Medulla oblongata (tissue), 1 donor: ENCODE results near the gene IL6.
"Not testable (repeated sequence)": the region's sequence is repeated elsewhere in the genome, so short reads cannot be mapped to it uniquely, and the experiment has no call there.

Experiments
- DNase-seq: peaks from one replicate; pipeline ENCODE4 v3.0.0-alpha.2; 2015; ENCODE audit errors: extremely low spot score

IL6 gene

GRCh38 chr7:22726907-22727713, at the start of gene IL6:
Gene IL6, plus strand, starts transcription at chr7:22727200. Its CDS starts 63 bp downstream, at chr7:22727263.
- DNase-seq: peak; percentile 66

- DNase-seq: not testable (repeated sequence)
Measured at GRCh38 chr7:22677263-22677662, 49.7 kb upstream of the IL6 start.

- DNase-seq: no peak
Measured at GRCh38 chr7:22677680-22678079, 49.3 kb upstream of the IL6 start.

DNA sequence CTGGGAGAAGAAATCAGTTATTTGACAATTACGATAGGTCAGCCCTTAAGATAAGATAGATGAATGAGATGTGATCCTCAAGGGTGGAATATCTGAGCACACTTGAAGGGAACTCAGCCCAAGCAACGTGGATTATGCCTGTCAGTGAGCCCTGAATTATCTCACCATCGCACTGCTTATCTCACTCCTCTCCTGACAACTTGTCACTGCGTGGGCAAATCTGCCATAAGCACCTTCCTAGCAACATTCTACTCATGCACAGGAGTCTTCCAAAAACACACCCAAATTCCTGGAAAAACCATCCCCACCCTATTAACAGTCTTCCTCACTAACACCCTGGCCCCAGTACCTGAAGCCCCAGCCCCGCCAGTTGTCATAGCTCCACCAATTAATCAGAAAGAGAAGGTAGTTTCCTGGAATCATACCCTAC, 46.5 kb upstream of the IL6 start:
- no peak for DNase-seq

GRCh38 chr7:22681312-22681711, 45.7 kb upstream of the IL6 start:
- DNase-seq: no peak

DNA sequence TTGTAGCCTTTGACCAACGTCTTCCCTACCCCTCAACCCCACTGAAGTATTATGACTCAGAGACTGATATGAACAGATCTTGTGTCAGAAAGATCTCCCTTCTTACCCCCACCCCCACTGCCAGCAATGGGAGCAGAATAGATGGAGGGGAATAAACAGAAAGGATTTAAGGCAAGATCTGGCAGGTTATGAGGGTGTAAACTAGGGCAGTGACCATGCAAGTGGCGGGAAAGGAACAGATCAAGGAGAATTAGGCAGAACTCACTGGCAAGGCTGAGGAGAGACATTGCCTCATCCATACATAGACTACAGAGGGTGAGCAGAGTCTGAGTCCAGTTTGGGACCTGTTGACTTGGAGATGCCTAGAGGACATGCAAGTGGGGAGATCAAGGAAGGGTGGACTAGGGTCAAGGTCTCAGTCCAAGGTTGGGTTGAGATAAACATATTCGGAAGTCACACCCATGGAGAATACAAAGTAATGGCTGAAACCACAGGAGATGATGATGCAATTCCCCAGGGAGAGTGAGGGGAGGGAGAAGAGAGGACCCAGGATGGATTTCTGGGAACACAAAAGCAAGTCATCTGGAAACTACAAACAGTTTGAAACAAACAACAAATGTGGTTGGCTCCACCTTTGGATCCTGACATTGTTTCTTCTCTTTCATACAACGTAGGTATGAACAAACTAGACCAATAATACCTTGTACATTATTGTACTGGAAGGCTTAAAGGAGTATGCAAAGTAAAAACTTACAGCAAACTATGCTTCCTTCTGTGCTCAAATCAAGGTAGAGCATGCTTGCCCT, 44.9 kb upstream of the IL6 start:
- DNase-seq: no peak

DNA sequence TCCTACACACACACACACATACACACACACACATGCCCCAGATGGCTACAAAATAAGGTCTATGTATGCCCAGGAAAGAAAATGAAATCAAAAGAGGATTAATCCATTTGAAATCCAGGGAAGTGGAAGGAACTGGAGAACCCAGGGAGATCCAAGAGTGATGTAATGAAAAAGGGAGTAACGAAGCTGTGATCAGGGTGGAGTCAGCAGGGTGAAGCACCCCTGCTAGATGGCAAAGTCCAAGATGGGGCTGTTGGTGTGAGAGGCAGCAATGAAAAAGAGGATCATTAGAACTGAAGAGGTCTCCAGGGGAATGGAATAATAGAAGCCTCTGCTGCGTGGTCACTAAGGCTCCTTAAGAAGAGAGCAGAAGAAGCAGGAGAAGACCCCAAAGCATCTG, 43.6 kb upstream of the IL6 start:
- no peak for DNase-seq

GRCh38 chr7:22686620-22687019, 40.4 kb upstream of the IL6 start:
- DNase-seq: no peak

GRCh38 chr7:22688084-22688483, 38.9 kb upstream of the IL6 start:
- DNase-seq: peak; percentile 33

DNA sequence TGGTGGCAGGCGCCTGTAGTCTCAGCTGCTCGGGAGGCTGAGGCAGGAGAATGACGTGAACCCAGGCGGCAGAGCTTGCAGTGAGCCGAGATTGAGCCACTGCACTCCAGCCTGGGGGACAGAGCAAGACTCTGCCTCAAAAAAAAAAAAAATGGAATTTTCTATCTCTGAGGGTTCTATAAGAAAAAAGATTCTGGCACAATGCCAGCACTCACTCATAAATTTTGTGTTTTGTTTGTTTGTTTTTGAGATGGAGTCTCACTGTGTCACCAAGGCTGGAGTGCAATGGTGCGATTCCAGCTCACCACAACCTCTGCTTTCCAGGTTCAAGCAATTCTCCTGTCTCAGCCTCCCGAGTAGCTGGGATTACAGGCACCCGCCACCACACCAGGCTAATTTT, 38.1 kb upstream of the IL6 start:
- not testable (repeated sequence) for DNase-seq

GRCh38 chr7:22694597-22695207, 32.3 kb upstream of the IL6 start:
- no peak for DNase-seq

GRCh38 chr7:22695476-22696132, 31.4 kb upstream of the IL6 start:
- DNase-seq: no peak

DNA sequence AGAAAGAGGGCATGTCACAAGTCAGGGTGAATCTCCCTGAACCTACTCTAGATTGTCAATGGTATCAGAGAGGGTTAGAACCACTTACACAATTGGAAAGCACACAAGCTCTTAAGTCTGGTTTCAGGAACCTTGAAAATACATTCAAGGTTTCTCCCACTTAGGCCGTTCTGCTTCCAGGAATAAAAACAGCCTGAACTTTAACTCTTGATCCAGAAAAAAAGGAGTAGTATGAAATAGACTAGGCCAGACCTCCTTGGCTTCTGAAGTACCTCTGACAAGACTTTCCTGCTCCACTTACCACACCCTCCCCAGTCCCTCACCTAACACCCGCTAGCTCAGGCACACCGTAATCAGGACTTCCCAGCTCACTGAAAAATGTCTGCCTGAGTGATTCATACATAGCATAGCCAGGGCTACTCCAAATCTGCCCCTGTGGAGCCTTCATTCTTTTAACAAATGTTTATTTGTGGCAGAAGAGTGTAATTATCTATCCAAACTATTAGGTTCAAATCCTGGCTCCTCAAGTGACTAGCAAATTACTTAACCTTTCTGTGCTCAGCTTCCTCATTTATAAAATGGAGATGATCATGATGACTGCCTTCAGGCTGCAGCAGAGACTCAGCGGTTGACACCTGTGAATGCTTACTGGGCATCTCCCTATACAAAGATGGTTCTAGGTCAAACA, 30.3 kb upstream of the IL6 start:
- no peak for DNase-seq

DNA sequence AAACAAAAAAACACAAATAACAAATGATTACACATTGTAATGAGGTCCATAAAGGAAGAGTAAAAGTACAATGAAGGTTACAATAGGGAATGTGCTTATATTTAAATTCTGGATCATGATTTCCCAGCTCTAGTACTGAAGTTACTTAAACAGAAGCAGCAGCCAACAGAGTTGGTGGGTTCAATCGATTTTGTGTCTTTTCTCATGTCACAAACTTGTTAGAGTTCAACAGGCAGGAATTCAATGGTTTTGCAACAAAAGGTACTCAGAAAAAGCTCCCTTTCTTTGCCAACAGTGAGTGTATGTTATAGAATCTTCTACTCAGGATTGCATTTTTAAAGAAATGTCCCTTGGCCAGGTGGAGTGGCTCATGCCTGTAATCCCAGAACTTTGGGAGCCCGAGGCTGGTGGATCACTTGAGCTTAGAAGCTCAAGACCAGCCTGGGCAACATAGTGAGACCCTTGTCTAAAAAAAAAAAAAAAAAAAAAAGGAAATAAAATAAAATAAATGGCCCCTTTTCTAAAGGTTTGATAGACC, 29.6 kb upstream of the IL6 start:
- no peak for DNase-seq

DNA sequence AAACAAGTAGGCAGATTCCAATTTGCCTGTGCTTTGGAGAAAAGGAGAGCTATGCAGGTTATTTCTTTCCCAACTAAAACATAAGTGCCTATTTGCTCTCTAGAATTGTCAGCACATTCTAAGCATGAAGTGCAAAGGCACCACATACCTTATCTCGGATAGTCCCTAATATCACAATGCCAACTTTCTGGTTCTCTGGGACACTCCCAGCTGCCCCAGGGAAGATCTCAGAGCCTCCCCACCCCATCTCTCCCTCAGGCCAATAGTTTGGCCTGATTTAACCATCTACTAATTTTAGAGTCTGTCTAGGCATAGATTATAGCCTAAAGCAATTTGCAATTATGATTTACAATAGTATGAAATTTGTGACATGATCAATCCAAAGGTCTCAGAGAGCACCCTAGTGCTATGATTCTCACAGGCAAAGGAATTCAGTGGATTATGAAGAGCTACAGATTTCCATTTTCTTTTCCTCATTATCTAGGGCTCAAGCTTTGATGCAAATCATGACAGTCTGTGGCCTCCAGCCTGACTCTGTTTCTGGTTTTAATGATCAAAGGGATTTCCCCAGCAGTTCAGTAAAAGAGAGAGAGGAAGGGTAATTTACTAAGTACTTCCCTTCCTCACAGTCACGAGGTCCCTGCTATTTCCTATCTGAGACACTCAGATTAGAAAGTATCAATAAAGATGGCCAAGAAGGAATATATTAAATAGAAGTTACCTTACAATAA, 29.0 kb upstream of the IL6 start:
- DNase-seq: peak; percentile 25

GRCh38 chr7:22698767-22699166, 28.2 kb upstream of the IL6 start:
- DNase-seq: no peak

DNA sequence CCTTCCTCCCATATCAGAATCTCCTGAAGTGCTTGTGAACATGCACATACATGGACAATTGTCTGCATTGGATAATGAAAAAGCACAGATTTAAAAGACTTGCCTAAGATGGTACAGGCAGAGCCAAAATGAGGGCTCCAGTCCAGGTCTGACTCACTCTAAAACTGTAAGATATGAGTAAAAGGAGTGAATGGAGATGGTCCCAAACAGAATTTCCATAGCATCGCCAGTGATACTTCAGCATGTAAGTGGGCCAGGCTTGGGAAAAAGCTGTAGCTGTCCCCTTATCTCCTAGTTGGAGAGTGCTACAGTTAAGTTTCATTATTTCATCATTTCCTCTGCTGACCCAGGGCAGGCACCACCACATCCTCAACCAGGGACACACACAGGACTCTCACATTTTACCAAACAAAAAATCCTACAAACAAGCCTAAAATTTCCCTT, 26.4 kb upstream of the IL6 start:
- DNase-seq: peak; percentile 22

DNA sequence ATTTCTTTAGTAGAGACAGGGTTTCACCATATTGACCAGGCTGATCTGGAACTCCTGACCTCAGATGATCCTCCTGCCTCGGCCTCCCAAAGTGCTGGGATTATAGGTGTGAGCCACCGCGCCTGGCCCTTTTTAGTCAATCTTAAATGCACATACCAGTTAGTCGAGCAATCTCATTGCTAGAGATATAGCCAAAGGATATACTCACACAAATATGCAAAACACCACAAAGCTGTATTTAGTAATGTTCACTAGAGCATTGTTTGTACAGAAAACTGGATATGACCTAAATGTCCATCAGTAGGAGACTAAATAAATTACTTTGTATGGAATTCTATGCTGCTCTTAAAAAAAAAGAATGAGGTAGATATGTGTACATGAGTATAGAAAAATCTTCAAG, 24.5 kb upstream of the IL6 start:
- no peak for DNase-seq

DNA sequence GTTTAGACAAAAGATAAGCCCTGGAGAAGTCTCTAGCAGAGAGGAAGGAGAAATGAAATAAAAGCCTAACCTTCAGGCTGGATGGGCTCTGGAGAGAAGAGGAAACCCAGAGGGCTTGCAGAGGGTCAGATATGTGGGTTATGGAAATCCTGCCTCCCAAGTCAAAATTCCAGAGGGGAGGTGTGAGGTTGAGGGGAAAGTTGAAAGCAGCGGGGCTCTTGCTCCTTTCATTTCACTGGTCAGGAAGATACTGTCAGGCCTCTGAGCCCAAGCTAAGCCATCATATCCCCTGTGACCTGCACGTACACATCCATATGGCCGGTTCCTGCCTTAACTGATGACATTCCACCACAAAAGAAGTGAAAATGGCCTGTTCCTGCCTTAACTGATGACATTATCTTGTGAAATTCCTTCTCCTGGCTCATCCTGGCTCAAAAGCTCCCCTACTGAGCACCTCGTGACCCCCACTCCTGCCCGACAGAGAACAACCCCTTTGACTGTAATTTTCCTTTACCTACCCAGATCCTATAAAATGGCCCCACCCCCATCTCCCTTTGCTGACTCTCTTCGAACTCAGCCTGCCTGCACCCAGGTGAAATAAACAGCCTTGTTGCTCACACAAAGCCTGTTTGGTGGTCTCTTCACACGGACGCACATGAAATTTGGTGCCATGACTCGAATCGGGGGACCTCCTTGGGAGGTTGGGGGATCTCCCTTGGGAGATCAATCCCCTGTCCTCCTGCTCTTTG, 23.7 kb upstream of the IL6 start:
- not testable (repeated sequence) for DNase-seq
